Measurements from ENCODE around the gene MMP17. TPM values are rescaled to one million over a fixed set of nuclear protein-coding genes. Genes with fewer than 3 reads are reported as not detected.

MMP17 gene
- total RNA-seq, 1 experiment from 2014 or later, result 3.4 TPM

Other genes with a start within 250 kb of the MMP17 start
- gene SFSWAP, start 117.3 kb upstream of the MMP17 start, total RNA-seq (2014; rRNA removed; shearing (Covaris generic)), result 21.4 and 23.7 TPM in 2 replicates
- 2.3 and 11.1 TPM in 2 replicates for gene ULK1, start 66.2 kb downstream of the MMP17 start, total RNA-seq (2014; rRNA removed; shearing (Covaris generic))
- gene PUS1, start 100.9 kb downstream of the MMP17 start, total RNA-seq (2014; rRNA removed; shearing (Covaris generic)), result 44.6 and 61.3 TPM in 2 replicates
- 5.2 and 5.5 TPM in 2 replicates for gene EP400, start 121.5 kb downstream of the MMP17 start, total RNA-seq (2014; rRNA removed; shearing (Covaris generic))

Measured in G401 (cell line).